Muscle of leg (tissue), 11 donors: ENCODE data around the gene CLPSL1. TPM values are rescaled to one million over a fixed set of nuclear protein-coding genes. Genes with fewer than 3 reads are reported as not detected.

Source experiments
- DNase-seq: peaks from one replicate; pipeline ENCODE4 v3.0.0; 2013
- H3K27ac ChIP-seq: one replicate; pipeline ENCODE4 v1.5.1; 2013; ENCODE audit warnings: mild to moderate bottlenecking, low read length, control low read depth
- H3K27me3 ChIP-seq: one replicate; pipeline ENCODE4 v1.6.1; 2013; ENCODE audit warnings: low read length; ENCODE audit not compliant: control insufficient read depth, insufficient read depth
- H3K36me3 ChIP-seq: one replicate; pipeline ENCODE4 v1.6.1; 2013; ENCODE audit warnings: low read length; ENCODE audit not compliant: control insufficient read depth, insufficient read depth
- H3K4me1 ChIP-seq: one replicate; pipeline ENCODE4 v1.6.1; 2013; ENCODE audit warnings: low read length; ENCODE audit not compliant: control insufficient read depth, insufficient read depth
- H3K4me3 ChIP-seq: one replicate; pipeline ENCODE4 v1.5.1; 2013; ENCODE audit warnings: low read length, control low read depth
- H3K9me3 ChIP-seq: replicated peaks from 2 replicates; pipeline ENCODE4 v1.6.1; 2013; ENCODE audit warnings: low read depth, low read length; ENCODE audit not compliant: control insufficient read depth
- WGBS: methylation state at CpG from one replicate; pipeline ENCODE4 v1.1.5; 2013; ENCODE audit warnings: missing lambda C conversion rate; ENCODE audit not compliant: insufficient coverage; 5-methylcytosine and 5-hydroxymethylcytosine counted together
- polyA plus RNA-seq, 8 donors: library from polyadenylated mRNA; unstranded; fragments of 120-200 nt; gene quantifications; one replicate each; pipeline versions ENCODE4 v1.2.1 to v1.2.3, GENCODE V29; 2013; ENCODE audit warnings: inconsistent platforms in 1 of 8, low replicate concordance in 1 of 8; ENCODE audit not compliant: insufficient read length in 8 of 8, insufficient read depth in 1 of 8
- total RNA-seq: library from RNA; stranded (reverse); fragments of 120-200 nt; gene quantifications from one replicate; pipeline ENCODE4 v1.2.4, GENCODE V29; 2013

Gene CLPSL1
- total and polyA plus RNA-seq, 9 donors, result not detected

DNA sequence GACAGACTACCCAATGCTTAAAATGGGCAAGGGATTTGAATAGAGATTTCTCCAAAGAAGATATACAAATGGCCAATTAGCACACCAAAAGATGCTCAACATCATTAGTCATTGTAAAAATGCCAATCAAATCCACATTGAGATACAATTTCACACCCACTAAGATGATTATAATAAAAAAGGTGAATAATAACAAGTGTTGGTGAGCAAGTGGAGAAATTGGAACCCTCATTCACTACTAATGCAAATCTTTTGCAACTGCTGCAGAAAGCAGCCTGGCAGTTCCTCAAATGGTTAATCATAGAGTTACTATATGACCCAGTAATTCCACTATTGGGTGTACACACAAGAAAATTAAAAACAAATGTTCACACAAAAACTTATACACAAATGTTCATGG lies 36.7 kb downstream of the CLPSL1 start:
- H3K4me3 ChIP-seq, result no peak overlapping the region
- H3K27ac ChIP-seq, result no peak overlapping the region
- H3K4me1 ChIP-seq, result no peaks in the 10 kb centered on the region
- H3K36me3 ChIP-seq, result no peaks in the 10 kb centered on the region
- DNase-seq, result no peak
- peaks cover 5% of the 10 kb centered on the region for H3K9me3 ChIP-seq
- H3K27me3 ChIP-seq, result no peaks in the 10 kb centered on the region

DNA sequence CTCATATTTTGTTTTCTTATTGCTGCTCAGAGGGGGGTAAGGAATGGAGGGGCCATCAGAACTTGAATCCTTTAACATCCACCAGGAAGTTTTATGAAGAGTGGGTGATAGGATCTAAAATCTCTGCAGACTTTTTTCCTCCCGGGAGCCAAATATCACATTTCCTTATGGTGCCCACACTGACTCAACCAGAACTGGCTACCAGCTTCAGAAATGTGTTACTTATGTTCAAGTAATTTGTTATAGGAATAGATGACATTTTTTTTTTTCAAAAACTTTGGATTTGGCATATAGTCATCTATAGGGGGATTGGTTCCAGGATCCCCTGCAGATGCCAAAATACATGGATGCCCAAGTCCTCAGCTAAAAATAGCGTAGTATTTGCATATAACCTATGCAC lies 42.8 kb downstream of the CLPSL1 start:
- Histone ChIP-seq H3K36me3 (no peaks in the 10 kb centered on the region), H3K27ac (no peak overlapping the region), H3K27me3 (no peaks in the 10 kb centered on the region), H3K4me3 (no peak overlapping the region), H3K4me1 (no peaks in the 10 kb centered on the region), H3K9me3 (no peaks in the 10 kb centered on the region)
- no CpG with 5 or more reads among the region's 2 CpGs for WGBS
- DNase-seq, result no peak

DNA sequence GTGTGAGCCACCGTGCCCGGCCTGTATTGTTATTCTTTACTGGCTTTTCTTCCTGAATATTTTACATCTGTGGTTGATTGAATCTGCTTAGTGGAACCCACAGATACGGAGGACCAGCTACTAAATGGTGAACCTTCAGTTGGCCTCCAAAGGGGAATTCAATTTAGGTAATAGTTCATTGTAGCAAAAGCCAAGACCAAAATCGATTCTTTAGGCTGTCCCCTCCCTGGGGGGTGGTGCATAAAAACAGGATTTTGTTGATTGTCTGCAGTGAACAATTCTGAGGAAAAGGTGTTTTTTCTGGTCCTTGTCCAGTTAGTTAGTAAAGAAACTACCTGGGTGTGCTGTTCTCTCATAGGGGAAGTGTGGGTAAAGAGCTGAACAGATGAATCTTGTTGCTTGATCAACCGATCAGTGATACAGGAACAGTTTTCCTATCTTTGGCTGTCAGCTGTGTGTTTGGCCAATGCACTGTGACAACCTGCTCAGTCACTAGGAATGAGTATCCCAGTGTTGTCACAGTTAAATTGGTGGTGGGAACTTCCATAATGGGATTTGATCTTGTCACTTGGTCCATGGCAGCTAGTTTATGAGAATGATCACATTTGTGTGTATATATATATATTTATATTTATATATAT lies 43.9 kb downstream of the CLPSL1 start:
- Histone ChIP-seq H3K27ac (no peak overlapping the region), H3K9me3 (no peaks in the 10 kb centered on the region), H3K36me3 (no peaks in the 10 kb centered on the region), H3K4me3 (no peak overlapping the region), H3K27me3 (no peaks in the 10 kb centered on the region), H3K4me1 (no peaks in the 10 kb centered on the region)
- no peak for DNase-seq
- 80% methylated on average over 2 of the region's 5 CpGs for WGBS

DNA sequence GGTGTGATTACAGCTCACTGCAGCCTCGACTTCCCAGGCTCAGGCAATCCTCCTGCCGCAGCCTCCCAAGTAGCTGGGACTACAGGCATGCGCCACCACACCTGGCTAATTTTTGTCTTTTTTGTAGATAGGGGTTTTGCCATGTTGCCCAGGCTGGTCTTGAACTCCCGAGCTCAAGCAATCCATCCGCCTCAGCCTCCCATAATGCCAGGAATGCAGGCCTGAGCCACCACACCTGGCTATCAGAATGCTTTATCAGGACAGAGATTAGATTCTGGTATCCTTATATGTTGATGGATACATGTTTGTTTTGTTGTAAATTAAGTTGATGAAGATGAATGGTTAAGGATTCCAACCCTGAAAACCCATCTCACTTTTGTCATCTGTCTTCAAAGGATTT lies 48.5 kb downstream of the CLPSL1 start:
- Histone ChIP-seq H3K4me1 (no peaks in the 10 kb centered on the region), H3K27me3 (no peaks in the 10 kb centered on the region), H3K9me3 (no peaks in the 10 kb centered on the region), H3K4me3 (no peak overlapping the region), H3K27ac (no peak overlapping the region), H3K36me3 (peaks cover 5% of the 10 kb centered on the region)
- no peak for DNase-seq
- WGBS, result 77% methylated on average over 2 of the region's 5 CpGs

DNA sequence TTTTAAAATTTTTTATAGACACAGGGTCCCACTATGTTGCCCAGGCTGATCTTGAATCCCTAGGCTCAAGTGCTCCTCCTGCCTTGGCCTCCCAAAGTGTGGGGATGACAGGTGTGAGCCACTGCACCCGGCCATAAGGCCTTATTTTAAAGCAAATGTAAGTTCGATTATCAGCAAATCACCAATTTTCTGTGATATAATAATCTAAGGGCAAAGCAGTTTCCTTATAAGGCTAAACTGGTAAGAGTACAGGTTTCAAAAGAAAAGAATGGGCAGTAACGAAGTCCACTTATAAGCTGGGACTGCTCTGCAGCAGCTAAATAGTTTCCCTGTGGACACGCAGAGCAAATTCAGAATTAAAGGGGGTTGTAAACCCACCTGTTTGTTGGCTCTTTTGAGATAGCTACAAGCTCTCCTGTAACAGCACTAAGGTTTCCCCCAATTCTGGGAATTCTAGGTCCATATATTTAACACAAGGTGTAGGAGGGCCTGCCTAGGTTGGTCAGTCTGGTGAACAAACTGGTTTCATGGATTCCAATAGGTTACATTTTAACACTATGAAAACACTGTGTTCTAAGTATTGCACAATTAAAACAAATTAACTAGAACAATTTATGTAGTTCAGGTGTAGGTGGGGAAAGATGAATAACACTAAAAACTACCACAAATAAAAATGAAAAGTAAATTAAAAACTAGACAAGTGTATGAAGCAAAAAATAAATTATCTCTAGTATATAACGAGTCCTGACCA lies 50.6 kb downstream of the CLPSL1 start:
- H3K9me3 ChIP-seq, result no peaks in the 10 kb centered on the region
- peaks cover 10% of the 10 kb centered on the region for H3K36me3 ChIP-seq
- 75% methylated on average over 1 of the region's 5 CpGs for WGBS
- H3K4me3 ChIP-seq, result no peak overlapping the region
- H3K4me1 ChIP-seq, result no peaks in the 10 kb centered on the region
- no peak overlapping the region for H3K27ac ChIP-seq
- H3K27me3 ChIP-seq, result no peaks in the 10 kb centered on the region
- no peak for DNase-seq

DNA sequence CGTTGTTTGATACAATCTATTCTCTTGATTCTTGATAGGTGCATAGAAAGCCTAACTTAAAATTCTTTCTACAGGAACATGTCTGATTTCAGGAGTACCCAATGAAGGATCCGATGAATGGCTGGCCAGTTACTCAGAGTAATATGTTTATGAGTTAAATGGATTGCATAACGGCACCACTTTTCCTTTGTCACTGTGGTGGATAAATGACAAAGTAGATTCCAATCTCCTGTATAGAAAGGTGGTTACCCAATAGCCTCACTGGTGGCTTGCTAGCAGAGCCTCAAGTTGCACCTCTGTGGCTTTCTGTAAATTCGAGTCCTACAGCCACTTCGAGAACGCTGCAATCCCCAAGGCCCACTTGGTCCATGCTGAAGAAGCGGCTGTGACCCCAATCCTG lies 52.7 kb downstream of the CLPSL1 start:
- Histone ChIP-seq H3K4me3 (no peak overlapping the region), H3K9me3 (no peaks in the 10 kb centered on the region), H3K4me1 (no peaks in the 10 kb centered on the region), H3K36me3 (peaks cover 14% of the 10 kb centered on the region), H3K27ac (no peak overlapping the region), H3K27me3 (no peaks in the 10 kb centered on the region)
- no peak for DNase-seq
- WGBS, result 100% methylated on average over 2 of the region's 7 CpGs

Other genes starting within 250 kb of the CLPSL1 start
- 6.0 TPM for gene FKBP5, start 92.1 kb upstream of the CLPSL1 start, total RNA-seq
- 10 to 100 TPM; 10.9 to 27.9 (median 18.7) TPM for gene FKBP5, start 92.1 kb upstream of the CLPSL1 start, polyA plus RNA-seq
- 0.62 TPM for gene ARMC12, start 44.0 kb upstream of the CLPSL1 start, total RNA-seq
- 1 to 10 TPM in 2 of 8 donors, under 1 TPM in 6; 0.57 to 1.2 (median 0.83) TPM for gene ARMC12, start 44.0 kb upstream of the CLPSL1 start, polyA plus RNA-seq
- not detected for gene CLPSL2, start 4.4 kb upstream of the CLPSL1 start, total RNA-seq
- gene CLPSL2, start 4.4 kb upstream of the CLPSL1 start, polyA plus RNA-seq, result not detected
- gene CLPS, start 16.3 kb downstream of the CLPSL1 start, total RNA-seq, result not detected
- gene CLPS, start 16.3 kb downstream of the CLPSL1 start, polyA plus RNA-seq, result not detected
- gene LHFPL5, start 24.3 kb downstream of the CLPSL1 start, total RNA-seq, result not detected
- under 1 TPM in 1 of 8 donors, not detected in 7; 0.19 TPM for gene LHFPL5, start 24.3 kb downstream of the CLPSL1 start, polyA plus RNA-seq
- gene SRPK1, start 140.1 kb downstream of the CLPSL1 start, total RNA-seq, result 14.9 TPM
- gene SRPK1, start 140.1 kb downstream of the CLPSL1 start, polyA plus RNA-seq, result 10 to 100 TPM; 14.2 to 24.2 (median 17.5) TPM
- not detected for gene SLC26A8, start 243.6 kb downstream of the CLPSL1 start, total RNA-seq
- gene SLC26A8, start 243.6 kb downstream of the CLPSL1 start, polyA plus RNA-seq, result under 1 TPM in 5 of 8 donors, not detected in 3; 0.08 to 0.38 (median 0.16) TPM
- 36.8 TPM for gene MAPK14, start 246.8 kb downstream of the CLPSL1 start, total RNA-seq
- gene MAPK14, start 246.8 kb downstream of the CLPSL1 start, polyA plus RNA-seq, result 10 to 100 TPM; 27.5 to 36.3 (median 32.3) TPM